ENCODE measurements around the gene ZBTB7B.
A peak's percentile ranks its signal among the peaks of the same experiment; 100 is the strongest.

ZBTB7B gene

GRCh38 chr1:155043793-155044192 is 41.2 kb downstream of the ZBTB7B start:
- DNase-seq, result no peak
- intact Hi-C loops (cut with DNase I), result no loop called here

- intact Hi-C loops (cut with DNase I), result no loop called here
Measured at GRCh38 chr1:155044365-155044764, 41.8 kb downstream of the ZBTB7B start.

GRCh38 chr1:155044812-155045657 is 42.4 kb downstream of the ZBTB7B start:
- intact Hi-C loops (cut with DNase I), result loop anchor here (1.0 kb wide), 1 partner anchor 39 kb away; no protein-coding TSS in a partner anchor

More at GRCh38 chr1:155044365-155044764, 41.8 kb downstream of the ZBTB7B start:
- DNase-seq, result no peak

GRCh38 chr1:155048449-155049334 is 46.1 kb downstream of the ZBTB7B start:
- DNase-seq, result no peak
- intact Hi-C loops (cut with DNase I), result no loop called here

More at GRCh38 chr1:155044812-155045657, 42.4 kb downstream of the ZBTB7B start:
- DNase-seq, result peak; percentile 63 to 93 (median 83)

GRCh38 chr1:155049651-155050559 is 47.3 kb downstream of the ZBTB7B start:
- no peak for DNase-seq
- intact Hi-C loops (cut with DNase I), result no loop called here

DNA sequence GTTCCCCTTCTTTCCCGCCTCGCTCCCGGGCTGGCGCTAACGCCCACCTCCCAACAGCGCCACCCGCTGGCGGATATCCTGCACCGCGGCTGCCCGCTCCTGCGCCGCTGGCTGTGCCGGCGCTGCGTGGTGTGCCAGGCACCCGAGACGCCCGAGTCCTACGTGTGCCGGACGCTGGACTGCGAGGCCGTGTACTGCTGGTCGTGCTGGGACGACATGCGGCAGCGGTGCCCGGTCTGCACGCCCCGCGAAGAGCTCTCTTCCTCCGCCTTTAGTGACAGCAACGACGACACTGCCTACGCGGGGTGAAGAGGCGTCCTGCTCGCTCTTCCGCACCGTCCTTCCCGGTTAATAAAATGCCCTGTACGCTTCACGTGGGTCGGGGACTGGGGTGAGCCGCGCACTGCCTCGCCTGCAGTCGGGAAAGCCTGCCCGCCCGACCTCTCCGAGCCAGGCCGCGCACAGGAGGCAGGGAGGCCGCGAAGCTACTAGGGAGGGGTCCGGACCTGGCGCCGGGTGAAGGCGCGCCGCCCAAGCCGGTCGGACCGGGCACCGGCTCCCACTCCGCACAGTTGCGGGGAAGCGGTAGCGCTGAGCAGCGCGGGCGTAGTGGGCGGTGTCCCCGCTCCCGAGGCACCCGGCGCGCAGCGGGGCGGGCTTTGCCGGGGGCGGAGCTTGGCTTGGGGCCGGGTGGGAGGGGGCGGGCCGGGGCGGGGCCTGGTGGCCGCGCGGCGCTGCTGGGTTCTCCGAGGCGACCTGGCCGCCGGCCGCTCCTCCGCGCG is 48.1 kb downstream of the ZBTB7B start, which contains the start of gene ADAM15:
Gene ADAM15, plus strand, starts transcription at position 757 of the 782 bp plus-strand sequence. CDS start 71 bp downstream, outside the sequence.
- intact Hi-C loops (cut with DNase I), result no loop called here

DNA sequence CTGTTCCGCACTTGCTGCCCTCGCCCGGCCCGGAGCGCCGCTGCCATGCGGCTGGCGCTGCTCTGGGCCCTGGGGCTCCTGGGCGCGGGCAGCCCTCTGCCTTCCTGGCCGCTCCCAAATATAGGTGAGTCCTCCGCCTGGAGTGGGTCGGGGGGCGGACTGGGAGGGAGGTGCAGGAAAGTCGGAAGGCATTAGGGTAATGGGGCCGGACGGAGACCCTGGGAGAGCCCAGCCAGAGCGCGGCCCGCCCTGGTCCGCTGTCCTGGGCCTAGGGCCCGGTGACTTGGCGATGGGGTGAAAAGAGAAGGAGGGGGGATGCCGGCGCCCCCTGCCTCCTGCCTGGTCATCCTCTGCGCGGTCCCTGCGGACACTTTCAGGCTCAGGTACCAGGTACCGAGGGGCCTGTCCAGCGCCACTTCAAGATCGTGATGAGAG is 48.8 kb downstream of the ZBTB7B start:
- intact Hi-C loops (cut with DNase I), result no loop called here
- DNase-seq, result peak in 3 of 42 donors; percentile 26 to 43 (median 39)

More for the DNA sequence above, 48.1 kb downstream of the ZBTB7B start, which contains the start of gene ADAM15:
- peak; percentile 50 to 92 (median 85) for DNase-seq

- intact Hi-C loops (cut with DNase I), result no loop called here
Measured at GRCh38 chr1:155051777-155052398, 49.3 kb downstream of the ZBTB7B start.

DNA sequence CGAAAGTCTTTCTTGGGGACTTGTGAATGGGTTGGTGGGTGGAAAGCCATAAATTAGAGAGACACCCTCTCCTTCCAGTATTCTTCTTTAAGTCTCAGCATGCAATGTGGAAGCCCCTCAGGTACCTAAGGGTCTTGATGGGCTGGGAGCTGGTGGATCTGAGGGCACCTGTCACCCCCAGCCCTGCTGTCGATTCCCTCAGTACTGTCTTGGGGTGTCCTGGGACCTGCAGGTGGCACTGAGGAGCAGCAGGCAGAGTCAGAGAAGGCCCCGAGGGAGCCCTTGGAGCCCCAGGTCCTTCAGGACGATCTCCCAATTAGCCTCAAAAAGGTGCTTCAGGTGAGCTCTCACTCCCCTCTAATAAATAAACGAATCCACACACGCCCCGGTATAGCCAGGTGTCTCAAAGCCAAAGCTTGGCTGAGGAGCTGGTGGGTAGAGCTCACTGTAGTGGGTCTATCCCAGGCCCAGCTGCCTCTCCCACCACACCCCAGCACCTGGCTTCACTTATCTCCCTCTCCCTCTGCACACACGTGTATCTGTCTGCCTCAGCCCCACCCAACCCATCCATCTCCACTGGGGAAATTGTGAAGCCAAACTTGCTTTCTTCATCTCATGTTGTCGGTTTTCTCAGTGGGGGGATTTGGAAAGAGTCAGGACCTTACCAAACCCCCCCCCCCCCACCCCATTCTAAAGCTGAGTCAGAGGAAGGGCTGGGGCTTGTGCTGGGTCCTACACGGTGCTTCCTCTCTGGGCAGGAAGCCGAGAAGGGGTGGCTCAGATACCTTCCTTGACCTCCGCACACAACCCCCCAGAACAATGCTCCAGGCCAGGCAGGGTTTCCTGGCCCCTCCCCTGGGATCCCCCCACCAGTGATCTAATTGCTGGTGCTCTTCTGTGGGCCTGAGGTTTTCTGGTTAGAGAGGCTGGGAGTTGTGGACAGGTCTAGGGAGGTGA is 50.1 kb downstream of the ZBTB7B start:
- intact Hi-C loops (cut with DNase I), result no loop called here
- DNase-seq, result peak in 18 of 42 donors; percentile 13 to 60 (median 36)

More at GRCh38 chr1:155051777-155052398, 49.3 kb downstream of the ZBTB7B start:
- peak in 37 of 42 donors; percentile 26 to 75 (median 46) for DNase-seq

GRCh38 chr1:155053531-155054105 is 51.0 kb downstream of the ZBTB7B start:
- intact Hi-C loops (cut with DNase I), result no loop called here
- no peak for DNase-seq

- DNase-seq, result no peak
- intact Hi-C loops (cut with DNase I), result no loop called here
Measured at GRCh38 chr1:155057104-155057503, 54.5 kb downstream of the ZBTB7B start.

GRCh38 chr1:155057788-155058211 is 55.2 kb downstream of the ZBTB7B start:
- intact Hi-C loops (cut with DNase I), result no loop called here
- DNase-seq, result no peak

DNA sequence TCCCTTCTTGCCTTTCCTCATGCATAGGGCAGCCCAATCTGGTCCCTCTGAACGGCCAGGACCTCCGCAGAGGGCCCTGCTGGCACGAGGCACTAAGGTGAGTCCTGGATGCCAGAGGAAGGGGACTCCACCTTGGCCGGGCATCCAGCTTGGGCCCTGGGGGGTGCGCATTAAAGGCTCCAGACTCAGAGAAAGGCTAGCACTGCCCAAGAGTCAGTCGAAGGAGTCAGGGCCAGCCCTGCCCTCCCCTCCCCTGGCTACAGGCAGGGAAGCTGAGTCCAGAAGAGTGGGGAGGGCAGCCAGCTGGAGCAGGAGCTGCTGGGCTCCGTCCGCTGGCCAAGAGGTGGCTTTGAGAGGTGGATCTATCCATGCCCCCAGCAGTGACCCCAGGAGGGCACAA is 58.1 kb downstream of the ZBTB7B start:
- DNase-seq, result no peak
- intact Hi-C loops (cut with DNase I), result loop anchor here (10.0 kb wide), 1 partner anchor 56 kb away; the partner anchor contains the start of gene ZBTB7B

DNA sequence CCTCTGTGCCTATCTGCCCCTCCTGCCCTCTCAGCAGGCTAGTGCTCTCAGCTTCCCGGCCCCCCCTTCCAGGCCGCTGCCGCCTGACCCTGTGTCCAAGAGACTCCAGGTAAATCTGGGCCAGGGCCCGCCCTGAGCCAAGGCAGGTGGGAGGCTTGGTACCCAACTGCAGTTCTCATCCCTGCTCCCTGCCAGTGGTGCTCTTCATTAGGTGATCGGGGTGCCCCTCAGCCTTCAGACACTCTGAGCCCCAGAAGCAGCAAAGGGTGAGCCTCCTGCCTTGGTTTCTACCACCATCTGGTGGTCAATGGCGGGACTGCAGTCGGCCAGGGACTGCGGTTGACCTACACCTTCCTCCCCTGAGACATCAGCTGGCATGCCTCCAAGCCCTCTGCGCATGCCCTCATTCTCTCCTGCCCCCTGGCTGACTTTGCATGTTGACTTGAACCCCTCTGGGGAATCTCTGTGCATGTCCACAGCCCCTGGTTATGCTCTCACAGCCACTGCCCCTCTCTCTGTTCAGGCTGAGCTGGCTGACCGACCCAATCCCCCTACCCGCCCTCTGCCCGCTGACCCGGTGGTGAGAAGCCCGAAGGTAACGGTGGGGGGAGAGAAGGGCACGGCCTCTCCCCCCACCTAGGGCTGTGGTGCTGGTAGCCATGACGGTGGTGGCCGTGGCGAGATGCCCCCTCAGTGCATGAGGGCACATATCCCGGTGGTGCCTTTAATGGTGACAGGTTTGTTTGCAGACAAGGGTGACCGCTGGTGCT is 59.0 kb downstream of the ZBTB7B start:
- intact Hi-C loops (cut with DNase I), result loop anchor here (10.0 kb wide), 1 partner anchor 57 kb away; the partner anchor contains the start of gene ZBTB7B
- peak; percentile 38 to 94 (median 86) for DNase-seq

Data from head of caudate nucleus (tissue), 42 donors.